ENCODE results near the gene LRTM2.

DNA sequence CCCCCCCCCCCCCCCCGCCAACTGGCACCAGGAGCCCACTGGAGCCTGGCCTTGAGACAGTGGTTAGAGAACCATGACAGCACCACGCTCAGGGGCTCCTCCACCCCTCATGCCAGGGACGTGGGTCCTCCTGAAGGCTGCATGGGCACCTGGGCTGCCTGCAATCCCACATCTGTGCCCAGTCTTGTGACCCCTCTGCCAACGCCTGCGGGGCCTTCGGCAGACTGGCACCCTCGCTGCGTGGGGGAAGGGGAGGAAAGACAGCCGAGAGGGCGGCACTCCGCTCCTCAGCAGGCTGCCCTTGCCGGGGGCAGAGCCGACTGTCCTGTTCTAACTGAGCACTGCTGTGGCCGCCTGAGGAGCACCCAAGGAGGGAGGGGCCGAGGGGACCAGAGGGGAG, 6.0 kb downstream of the LRTM2 start:
- TF ChIP-seq, protein P1, sequence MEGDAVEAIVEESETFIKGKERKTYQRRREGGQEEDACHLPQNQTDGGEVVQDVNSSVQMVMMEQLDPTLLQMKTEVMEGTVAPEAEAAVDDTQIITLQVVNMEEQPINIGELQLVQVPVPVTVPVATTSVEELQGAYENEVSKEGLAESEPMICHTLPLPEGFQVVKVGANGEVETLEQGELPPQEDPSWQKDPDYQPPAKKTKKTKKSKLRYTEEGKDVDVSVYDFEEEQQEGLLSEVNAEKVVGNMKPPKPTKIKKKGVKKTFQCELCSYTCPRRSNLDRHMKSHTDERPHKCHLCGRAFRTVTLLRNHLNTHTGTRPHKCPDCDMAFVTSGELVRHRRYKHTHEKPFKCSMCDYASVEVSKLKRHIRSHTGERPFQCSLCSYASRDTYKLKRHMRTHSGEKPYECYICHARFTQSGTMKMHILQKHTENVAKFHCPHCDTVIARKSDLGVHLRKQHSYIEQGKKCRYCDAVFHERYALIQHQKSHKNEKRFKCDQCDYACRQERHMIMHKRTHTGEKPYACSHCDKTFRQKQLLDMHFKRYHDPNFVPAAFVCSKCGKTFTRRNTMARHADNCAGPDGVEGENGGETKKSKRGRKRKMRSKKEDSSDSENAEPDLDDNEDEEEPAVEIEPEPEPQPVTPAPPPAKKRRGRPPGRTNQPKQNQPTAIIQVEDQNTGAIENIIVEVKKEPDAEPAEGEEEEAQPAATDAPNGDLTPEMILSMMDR (IDR thresholded peaks at IDR 0.05 in 2 of 3, conservative IDR thresholded peaks at IDR 0.05 in 1 of 3; ENCODE audit: borderline replicate concordance in 1 of 3, insufficient read depth in 1 of 3, low read depth in 2 of 3, low read length in 2 of 3): no peak
- no peak for TF ChIP-seq POLR2A (IDR thresholded peaks at IDR 0.05; ENCODE audit: borderline replicate concordance, extremely low read depth, insufficient read depth, insufficient read length)
- TF ChIP-seq POLR2AphosphoS5 (IDR thresholded peaks at IDR 0.05; ENCODE audit: low read depth, low read length): no peak
- TF ChIP-seq SIN3A (IDR thresholded peaks at IDR 0.05; ENCODE audit: low read depth): no peak
- TF ChIP-seq EZH2 (IDR thresholded peaks at IDR 0.05): no peak
- no peak for TF ChIP-seq SRF (IDR thresholded peaks at IDR 0.05; ENCODE audit: low read depth)
- TF ChIP-seq, protein P2, sequence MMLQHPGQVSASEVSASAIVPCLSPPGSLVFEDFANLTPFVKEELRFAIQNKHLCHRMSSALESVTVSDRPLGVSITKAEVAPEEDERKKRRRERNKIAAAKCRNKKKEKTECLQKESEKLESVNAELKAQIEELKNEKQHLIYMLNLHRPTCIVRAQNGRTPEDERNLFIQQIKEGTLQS (IDR thresholded peaks at IDR 0.05): no peak
- no peak for TF ChIP-seq SP1 (IDR thresholded peaks at IDR 0.05; ENCODE audit: low read depth)
- TF ChIP-seq EZH2phosphoT487 (IDR thresholded peaks at IDR 0.05; ENCODE audit: borderline replicate concordance): no peak
- TF ChIP-seq JUND (IDR thresholded peaks at IDR 0.05): no peak
- no peak for TF ChIP-seq CBX3 (IDR thresholded peaks at IDR 0.05; ENCODE audit: low read depth)
- TF ChIP-seq EGR1 (IDR thresholded peaks at IDR 0.05; ENCODE audit: low read depth): no peak
